GM19372 (cell line): ENCODE measurements around the gene TENM3.

Experiments used
- ATAC-seq: cut with Tn5 transposase; IDR thresholded peaks from one replicate; pipeline ENCODE4 v1.9.1; 2021; ENCODE audit warnings: mild to moderate bottlenecking, low read depth, moderate library complexity; ENCODE audit not compliant: unreplicated experiment

The TENM3 gene

DNA sequence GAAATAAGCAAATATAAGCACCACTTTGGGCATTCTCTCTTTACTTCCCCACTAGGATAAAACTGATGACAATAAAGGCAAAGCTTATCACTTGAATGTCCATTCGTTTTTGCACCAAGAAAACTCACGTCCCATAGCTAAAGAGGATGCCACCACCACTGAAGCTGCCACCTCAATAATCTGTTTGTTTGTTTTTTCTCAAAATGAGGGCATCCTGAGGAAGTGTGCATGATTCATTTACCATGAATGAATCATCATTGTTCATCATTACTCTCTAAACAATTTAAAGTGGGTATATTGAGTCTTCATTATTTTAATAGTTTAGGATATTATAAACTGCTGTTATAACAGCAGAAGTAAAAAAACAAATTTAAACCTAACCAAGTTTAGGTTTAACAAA lies 505.7 kb downstream of the TENM3 start:
- no peak for ATAC-seq

DNA sequence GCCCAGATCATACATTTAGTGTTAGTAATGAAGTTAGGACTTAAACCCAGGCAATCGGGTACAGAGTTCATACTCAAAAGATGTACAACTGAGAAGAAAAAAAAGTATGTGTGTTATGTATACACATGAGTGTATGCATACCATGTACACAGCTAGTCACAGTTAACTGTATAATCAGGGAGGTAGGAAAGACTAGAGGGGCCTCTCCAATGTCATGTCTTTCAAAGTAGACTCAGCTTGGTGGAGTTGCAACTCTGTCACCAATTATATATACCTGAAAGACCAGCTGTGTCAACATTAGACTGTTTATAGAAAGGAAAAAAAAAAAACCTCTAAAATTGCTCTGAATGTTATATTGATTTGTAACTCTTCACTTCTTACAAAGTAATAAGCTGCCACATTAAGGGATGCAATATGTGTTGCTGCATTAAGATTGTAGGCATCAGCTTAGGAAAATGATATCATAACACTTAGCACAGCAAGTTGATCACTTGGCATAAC lies 506.5 kb downstream of the TENM3 start:
- ATAC-seq = no peak

GRCh38 chr4:182752158-182752910 lies 509.1 kb downstream of the TENM3 start:
- ATAC-seq = no peak

DNA sequence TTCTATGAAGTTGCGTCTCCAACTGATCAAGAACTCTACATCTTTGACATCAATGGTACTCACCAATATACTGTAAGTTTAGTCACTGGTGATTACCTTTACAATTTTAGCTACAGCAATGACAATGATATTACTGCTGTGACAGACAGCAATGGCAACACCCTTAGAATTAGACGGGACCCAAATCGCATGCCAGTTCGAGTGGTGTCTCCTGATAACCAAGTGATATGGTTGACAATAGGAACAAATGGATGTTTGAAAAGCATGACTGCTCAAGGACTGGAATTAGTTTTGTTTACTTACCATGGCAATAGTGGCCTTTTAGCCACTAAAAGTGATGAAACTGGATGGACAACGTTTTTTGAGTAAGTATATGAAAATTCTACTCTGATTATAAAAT lies 511.7 kb downstream of the TENM3 start:
- ATAC-seq = no peak

- ATAC-seq = no peak
Observed at GRCh38 chr4:182756161-182756690, 513.0 kb downstream of the TENM3 start.

DNA sequence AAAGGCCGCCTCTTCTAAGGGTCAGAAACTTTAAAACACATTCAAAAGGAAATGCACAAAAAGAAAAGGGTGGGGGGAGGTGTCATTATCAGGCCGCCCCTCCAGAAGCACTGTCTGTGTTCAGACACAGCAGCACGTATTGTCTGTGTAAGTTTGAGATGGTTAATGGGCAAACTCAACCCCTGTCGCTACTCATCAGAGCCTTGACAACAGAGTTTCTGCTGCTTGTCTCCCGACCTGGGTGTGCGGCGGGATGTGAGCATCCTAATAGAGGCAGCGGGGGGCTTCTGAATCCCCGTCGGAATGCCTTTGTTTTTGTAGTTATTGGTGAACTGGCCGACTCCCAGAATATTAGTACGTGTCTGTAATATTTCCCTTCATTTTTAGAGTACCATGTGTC lies 515.1 kb downstream of the TENM3 start:
- ATAC-seq = no peak

DNA sequence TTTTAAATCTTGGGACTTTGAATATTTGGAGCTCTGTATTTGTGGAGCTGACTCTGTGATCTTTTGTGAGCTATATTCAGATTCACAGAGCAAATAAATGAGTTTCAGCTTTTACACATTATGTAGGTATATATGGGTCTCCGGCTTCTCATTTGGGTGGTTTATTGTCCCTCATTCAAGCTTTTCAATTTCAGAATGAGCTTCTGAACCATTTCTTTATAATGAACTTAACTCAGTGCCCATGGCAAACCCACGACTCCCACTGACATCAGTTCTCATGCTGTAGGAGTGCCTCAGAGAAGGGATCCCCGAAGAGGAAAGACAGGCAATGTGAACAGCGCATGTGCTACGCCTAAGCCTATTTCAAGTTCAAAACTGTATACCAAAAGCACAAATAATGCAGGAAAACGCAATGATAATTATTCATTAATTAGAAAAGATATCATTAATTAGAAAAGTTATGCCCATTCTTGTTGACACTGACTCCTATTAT lies 517.4 kb downstream of the TENM3 start:
- ATAC-seq = no peak

DNA sequence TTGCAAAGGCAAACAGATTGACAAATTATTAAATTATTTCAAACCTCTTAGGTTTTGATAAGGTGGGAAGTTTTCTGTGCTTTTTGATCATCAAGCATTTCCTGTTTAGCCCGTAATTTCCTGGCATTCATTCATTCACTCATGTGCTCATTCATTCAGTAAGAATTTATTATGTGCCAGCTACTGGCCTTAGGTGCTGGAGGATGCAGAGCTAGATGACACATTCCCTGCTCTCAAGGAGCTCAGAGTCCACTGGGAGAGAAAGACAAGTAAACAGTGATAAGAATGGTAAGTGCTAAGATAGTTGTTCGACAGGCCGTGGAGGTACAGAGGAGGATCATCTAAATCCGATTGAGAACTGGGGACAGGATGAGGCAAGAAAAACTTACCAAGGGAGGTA lies 520.9 kb downstream of the TENM3 start:
- ATAC-seq = no peak

- no peak for ATAC-seq
Observed at GRCh38 chr4:182764642-182765041, 521.4 kb downstream of the TENM3 start.

DNA sequence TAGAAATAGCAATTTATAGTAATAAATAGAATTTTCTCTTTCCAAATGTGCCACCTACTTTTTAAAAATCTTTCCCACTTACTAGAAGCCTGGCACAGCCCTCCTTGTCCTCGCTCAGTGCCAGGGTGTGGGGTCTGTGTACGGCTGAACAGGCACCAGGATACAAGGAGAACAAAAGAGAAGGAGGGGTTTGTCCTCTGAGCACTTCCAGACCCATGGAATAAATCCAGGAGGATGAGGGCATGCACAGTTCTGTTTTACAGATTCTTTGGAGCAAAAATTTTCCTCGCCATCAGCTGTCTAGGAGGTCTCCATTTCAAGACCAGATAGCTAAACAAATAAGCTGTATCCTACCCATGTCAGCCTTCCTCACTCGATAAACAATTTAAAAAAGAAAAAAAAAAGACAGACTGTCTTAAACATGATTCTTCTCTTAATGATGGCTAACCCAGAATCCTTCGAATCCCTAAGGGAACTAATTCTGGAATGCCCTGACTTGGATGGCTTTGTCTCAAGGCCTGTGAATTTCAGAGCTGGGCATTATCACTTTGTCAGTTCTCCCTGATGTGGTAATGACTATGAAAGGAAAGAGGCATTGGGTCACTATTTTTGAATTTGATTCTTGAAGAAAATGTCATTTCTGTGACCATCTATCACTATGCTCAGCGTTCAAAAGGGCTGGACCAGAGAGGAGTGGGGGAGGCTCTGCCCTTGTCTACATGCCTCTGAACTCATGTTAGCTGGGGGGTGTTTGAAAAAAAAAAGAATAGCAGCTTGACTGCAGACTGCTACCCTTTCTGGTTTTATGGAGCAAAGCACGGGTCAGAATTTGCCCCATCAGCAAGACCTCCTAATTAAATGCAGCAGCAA lies 523.0 kb downstream of the TENM3 start:
- ATAC-seq = no peak

- no peak for ATAC-seq
Observed at GRCh38 chr4:182766857-182767250, 523.7 kb downstream of the TENM3 start.

DNA sequence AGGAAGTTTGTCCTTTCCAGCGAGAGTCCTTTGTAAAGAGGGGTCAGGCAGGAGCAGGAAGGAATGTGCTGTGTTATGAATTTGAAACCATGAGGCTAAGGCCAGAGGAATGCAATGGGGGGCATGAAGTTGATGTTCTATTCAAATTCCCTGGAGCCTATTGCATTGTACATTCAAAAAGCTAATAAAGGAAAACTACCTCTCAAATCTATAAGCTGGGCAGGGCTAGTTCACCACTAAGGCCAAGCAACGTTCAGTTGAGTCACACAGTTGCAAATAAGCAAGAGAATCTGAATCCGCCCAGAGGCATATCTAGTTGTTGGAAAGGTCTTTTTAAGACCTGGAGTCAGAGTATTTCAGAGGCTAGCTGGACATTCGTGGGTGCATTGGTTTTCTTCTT lies 525.6 kb downstream of the TENM3 start:
- no peak for ATAC-seq

GRCh38 chr4:182770259-182770995 lies 527.2 kb downstream of the TENM3 start:
- no peak for ATAC-seq

DNA sequence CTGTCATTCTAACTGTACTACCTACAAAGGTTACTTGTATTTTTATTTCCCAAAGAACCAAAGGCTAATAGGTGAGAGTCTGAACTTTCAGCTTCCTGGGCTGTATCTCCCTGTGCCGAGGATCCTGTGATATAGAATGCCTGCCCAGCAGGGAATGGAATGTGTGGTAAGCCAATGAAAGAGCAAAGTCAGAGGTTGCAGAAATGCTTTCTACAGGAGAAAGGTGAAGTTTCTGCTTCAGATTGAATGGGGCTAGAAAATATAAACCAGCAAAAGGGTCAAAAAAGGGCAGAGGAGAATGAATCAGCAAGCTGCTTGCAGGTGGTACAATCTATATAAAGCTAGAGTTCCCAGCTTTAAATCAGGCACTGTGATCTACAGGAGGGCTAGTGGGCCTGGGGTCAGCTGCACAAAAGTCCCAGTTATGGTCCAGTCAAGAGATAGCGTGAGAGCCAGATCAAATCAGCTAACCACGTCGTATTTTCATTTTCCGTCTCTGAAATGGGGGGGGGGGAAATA lies 527.9 kb downstream of the TENM3 start:
- ATAC-seq = no peak

- no peak for ATAC-seq
Observed at GRCh38 chr4:182775075-182775474, 531.9 kb downstream of the TENM3 start.

DNA sequence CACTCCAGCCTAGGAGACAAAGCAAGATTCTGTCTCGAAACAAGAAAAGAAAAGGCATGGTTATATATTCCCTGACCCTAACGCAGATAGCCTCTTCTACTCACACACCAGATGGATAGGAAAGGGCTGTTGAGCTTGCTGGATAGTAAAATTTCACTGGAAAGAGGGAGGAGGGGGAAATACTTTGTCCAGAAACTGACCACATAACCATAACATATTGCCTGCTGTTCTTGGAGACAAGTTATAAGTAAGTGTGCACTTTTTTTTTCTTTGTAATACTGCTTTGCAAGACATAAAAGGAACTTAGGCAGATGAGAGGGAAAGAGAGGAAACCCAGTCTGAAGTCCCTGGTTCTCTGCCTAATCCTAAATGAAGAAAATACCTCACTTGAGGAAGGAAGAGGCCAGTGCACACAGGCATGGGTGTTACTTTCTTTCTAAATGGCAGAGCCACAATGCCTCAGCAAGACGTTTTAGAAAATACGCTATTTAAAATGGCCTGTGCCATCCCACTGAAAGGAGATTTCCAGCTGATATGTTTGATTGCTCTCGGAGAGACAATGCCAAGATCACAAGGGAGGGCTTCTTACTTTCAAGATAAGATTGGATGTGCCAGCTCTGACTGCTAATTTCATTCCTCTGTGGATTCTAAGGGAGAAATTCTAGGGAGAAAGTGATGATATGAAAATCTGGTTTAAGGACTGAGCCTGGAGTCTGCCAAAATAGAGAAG lies 533.3 kb downstream of the TENM3 start:
- ATAC-seq = no peak

DNA sequence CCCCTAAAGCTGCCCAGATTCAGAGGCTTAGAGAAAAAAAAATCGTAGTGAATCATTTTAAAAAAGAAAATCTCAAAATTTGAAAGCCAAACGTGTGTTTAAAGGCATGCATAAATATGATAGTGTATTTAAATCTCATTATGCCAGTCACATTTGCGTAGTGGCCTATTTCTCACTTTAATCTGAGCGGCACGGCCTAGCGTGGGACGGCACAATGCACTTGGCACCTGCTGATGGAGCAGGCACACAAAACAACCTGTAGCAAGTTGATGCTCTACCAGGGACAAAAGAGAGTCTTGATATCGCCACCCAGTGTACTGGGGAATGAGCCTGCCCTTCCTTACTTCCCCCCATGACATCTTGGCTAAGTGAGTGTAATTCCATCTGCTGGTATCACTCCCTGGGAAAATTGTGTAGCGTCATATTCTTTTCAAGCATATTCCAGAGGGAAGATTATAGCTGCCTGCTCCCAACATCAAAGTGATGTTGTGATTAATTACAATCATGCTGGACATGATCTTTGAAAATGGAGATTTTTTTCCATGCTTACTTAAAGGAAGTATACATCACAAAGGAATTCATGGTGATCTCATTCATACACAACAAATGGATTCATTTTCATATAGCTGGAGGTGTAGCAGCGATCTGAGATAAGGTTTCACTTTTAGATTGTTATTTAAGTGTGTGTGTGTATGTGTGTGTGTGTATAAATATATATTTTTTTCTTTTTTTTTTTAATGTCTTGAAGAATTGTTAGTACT lies 535.2 kb downstream of the TENM3 start:
- ATAC-seq = no peak

DNA sequence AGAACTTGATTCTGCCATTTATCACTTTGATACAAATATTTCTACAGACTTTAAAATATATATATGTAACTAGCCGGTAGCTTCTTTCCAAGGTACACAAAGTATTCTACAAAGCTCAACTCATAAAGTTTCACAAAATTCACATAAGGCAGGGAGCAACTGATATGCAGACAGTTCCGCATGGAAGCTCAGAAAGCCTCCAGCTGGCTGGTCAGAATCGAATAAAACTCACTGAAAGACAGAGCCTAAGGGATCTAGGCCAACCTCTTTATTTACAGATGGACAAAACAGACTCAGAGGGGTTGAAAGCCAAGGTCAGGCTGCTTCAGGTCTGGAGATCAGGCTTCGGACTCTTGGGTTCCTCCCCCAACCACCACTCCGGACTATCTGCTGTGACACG lies 543.8 kb downstream of the TENM3 start:
- ATAC-seq = no peak

DNA sequence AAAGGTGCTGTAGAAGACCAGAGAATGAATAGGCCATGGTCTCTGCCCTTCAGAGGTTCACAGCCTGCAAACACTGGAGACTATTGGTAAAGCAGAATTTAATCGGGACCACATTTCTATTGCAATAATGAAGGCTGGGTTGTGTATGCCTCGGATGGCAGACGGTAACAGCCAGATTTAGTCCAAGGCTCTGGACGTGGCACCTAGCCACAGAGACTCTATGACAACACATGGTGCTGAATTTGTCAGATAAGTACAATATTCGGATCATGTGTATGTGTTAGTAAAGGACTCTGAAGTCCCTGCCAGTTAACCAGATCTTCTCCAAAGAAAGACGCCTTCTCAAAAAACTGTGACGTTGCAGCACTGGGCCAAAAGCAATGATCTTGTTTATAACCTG lies 545.0 kb downstream of the TENM3 start:
- no peak for ATAC-seq
